Cardiac muscle cell (in vitro differentiated cells and primary cell): ENCODE measurements around the gene PPP2R2C. TPM values are rescaled to one million over a fixed set of nuclear protein-coding genes. Genes with fewer than 3 reads are reported as not detected.
A peak's percentile ranks its signal among the peaks of the same experiment; 100 is the strongest.

Experiments used
- DNase-seq, 2 donors: peaks; one replicate each; pipeline versions ENCODE4 v3.0.0 to v3.0.0-alpha.2; 2010 to 2017; ENCODE audit warnings: low read depth in 1 of 2, low spot score in 1 of 2
- H3K27ac ChIP-seq: fragments of 200-600 bp; sonication (generic); 2 replicates; pipeline ENCODE4 v1.5.1; 2016
- H3K27me3 ChIP-seq: fragments of 200-600 bp; sonication (generic); 2 replicates; pipeline ENCODE4 v1.6.0; 2016; ENCODE audit warnings: control low read depth
- H3K36me3 ChIP-seq: fragments of 200-600 bp; sonication (generic); 2 replicates; pipeline ENCODE4 v1.5.1; 2016; ENCODE audit warnings: control low read depth
- H3K4me1 ChIP-seq: fragments of 200-600 bp; sonication (generic); 2 replicates; pipeline ENCODE4 v1.8.1; 2017; ENCODE audit warnings: low read depth, mild to moderate bottlenecking, mixed run types
- H3K4me3 ChIP-seq: fragments of 200-600 bp; sonication (generic); 2 replicates; pipeline ENCODE4 v1.5.1; 2016; ENCODE audit warnings: mild to moderate bottlenecking
- H3K9me3 ChIP-seq: fragments of 200-600 bp; sonication (generic); 2 replicates; pipeline ENCODE4 v1.5.1; 2017; ENCODE audit warnings: low read depth, mild to moderate bottlenecking, control low read depth
- CTCF ChIP-seq: IDR thresholded peaks from 2 replicates; pipeline ENCODE4 v1.5.1; 2012; ENCODE audit warnings: low read depth, mild to moderate bottlenecking, low read length
- polyA plus RNA-seq: library from polyadenylated mRNA; unstranded; fragments of >200 nt; fragmentation: Nextera tagmentation; extraction: Ambion mirVana; gene quantifications from 2 replicates; pipeline ENCODE4 v1.2.1, GENCODE V29; 2016
- total RNA-seq: library from RNA; depleted of rRNA; stranded (reverse); fragments of >200 nt; gene quantifications from 2 replicates; pipeline ENCODE4 v1.2.3, GENCODE V29; 2016

Gene PPP2R2C
- total and polyA plus RNA-seq, 2 experiments from 2014 or later = not detected

- Histone ChIP-seq H3K27me3 (no peaks in the 10 kb centered on the region), H3K4me1 (no peaks in the 10 kb centered on the region)
- DNase-seq = no peak
Measured at GRCh38 chr4:6494431-6495295, 22.2 kb upstream of the PPP2R2C start.

GRCh38 chr4:6493658-6494304, 21.4 kb upstream of the PPP2R2C start:
- H3K27ac ChIP-seq = no peak overlapping the region
- DNase-seq = peak; percentile 10 to 11
- TF ChIP-seq CTCF = no peak
- H3K9me3 ChIP-seq = no peaks in the 10 kb centered on the region
- no peaks in the 10 kb centered on the region for H3K4me1 ChIP-seq
- H3K4me3 ChIP-seq = no peak overlapping the region
- no peaks in the 10 kb centered on the region for H3K36me3 ChIP-seq
- H3K27me3 ChIP-seq = peaks cover 7% of the 10 kb centered on the region

More at GRCh38 chr4:6494431-6495295, 22.2 kb upstream of the PPP2R2C start:
- Histone ChIP-seq H3K9me3 (no peaks in the 10 kb centered on the region), H3K27ac (no peak overlapping the region), H3K36me3 (no peaks in the 10 kb centered on the region), H3K4me3 (no peak overlapping the region)
- TF ChIP-seq CTCF = no peak

GRCh38 chr4:6492861-6493657, 20.6 kb upstream of the PPP2R2C start:
- Histone ChIP-seq H3K4me1 (no peaks in the 10 kb centered on the region), H3K27me3 (peaks cover 10% of the 10 kb centered on the region), H3K36me3 (no peaks in the 10 kb centered on the region), H3K9me3 (no peaks in the 10 kb centered on the region), H3K4me3 (no peak overlapping the region), H3K27ac (no peak overlapping the region)
- DNase-seq = no peak
- TF ChIP-seq CTCF = no peak

GRCh38 chr4:6492027-6492590, 19.7 kb upstream of the PPP2R2C start:
- DNase-seq = no peak
- H3K9me3 ChIP-seq = no peaks in the 10 kb centered on the region
- H3K4me3 ChIP-seq = no peak overlapping the region
- no peaks in the 10 kb centered on the region for H3K4me1 ChIP-seq
- no peak for TF ChIP-seq CTCF
- no peaks in the 10 kb centered on the region for H3K36me3 ChIP-seq
- H3K27me3 ChIP-seq = peaks cover 10% of the 10 kb centered on the region
- H3K27ac ChIP-seq = no peak overlapping the region

GRCh38 chr4:6491235-6491634, 18.8 kb upstream of the PPP2R2C start:
- DNase-seq = no peak
- Histone ChIP-seq H3K27me3 (peaks cover 10% of the 10 kb centered on the region), H3K9me3 (no peaks in the 10 kb centered on the region), H3K4me1 (no peaks in the 10 kb centered on the region), H3K36me3 (no peaks in the 10 kb centered on the region), H3K27ac (no peak overlapping the region), H3K4me3 (no peak overlapping the region)
- TF ChIP-seq CTCF = no peak
